ENCODE data around the gene C9orf43.

GRCh38 chr9:113363336-113363735 is 47.2 kb upstream of the C9orf43 start:
- TF ChIP-seq CTCF (conservative IDR thresholded peaks at IDR 0.05; ENCODE audit: low read length) (no peak), EZH2phosphoT487 (IDR thresholded peaks at IDR 0.05; ENCODE audit: borderline replicate concordance, low read depth, low read length) (no peak)

Measured in OCI-LY7 (cell line).